Stimulated activated CD4-positive, alpha-beta T cell treated with anti-CD3 and anti-CD28 coated beads, Interleukin-15, amount 100 ng/mL, for 24 hours (primary cell): ENCODE results near the gene HAPLN3.
A peak's percentile ranks its signal among the peaks of the same experiment; 100 is the strongest.

Experiments
- DNase-seq: peaks from one replicate; pipeline ENCODE4 v3.0.0-alpha.2; 2020

HAPLN3 gene

DNA sequence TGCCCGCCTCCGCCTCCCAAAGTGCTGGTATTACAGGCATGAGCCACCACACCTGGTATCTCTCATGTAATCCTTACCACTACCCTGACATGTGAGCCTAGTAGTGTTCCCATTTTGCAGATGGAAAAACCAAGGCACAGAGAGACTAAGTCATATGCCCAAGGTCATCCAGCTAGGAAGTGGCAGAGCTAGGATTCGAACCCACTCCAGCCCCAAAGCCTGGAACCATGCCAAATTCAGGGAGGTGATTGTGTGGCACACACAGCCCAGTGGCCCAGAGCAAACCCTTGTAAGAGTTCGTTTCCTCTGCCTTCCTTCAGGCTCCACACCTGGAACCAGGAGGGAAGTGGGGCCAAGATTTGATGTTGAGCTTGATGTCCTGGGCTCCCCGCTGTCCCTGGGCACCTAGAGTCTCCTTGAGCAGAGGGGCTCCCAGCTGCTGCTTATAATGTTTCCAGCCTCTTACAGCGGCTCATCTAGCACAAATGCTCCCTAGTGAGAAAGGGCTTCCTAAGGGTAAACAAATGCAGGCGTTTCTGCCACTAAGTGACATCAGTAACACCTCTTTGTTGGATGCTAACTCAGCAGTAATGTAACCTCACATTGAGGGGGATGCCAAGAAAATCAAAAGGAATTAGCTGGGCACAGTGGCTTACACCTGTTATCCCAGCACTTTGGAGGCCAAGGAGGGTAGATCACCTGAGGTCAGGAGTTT, 3.6 kb downstream of the HAPLN3 start:
- no peak for DNase-seq

DNA sequence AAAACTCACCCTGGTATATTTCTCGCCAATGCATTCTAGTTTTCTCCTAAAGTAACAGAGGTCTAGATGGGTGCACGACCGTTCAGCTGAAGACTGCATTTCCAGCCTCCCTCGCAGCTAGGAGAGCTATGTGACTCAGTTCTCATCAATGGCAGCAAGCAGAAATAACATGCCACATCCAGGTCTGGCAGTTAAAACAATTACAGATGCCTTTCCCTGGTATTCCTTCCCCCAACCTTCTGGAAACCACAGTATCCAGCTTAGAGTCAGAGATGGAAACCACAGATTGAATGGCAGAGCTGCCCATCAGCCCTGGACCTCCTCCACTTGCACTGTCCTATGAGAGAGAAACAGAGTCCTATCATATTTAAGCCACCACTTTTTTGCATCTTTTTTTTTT, 4.8 kb downstream of the HAPLN3 start:
- no peak for DNase-seq

DNA sequence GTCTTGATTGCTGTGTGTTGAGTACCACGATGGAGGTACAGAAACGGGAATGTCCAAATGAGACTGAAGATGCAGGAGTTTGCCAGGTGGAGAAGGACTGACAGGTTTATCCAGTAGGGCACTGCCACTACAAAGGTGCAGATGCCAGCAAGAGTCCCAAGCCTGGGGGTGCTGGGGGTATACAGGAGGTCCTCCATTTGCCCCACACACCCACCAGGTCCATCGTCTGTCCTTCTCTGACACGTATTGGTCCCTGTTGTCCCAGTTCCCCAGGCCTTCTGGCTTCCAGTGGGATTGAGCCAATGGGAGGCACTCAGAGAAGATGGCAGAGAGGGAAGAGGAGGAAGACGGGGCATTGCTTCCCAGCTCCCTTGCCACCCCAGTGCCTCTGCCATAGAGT, 6.6 kb downstream of the HAPLN3 start:
- DNase-seq: no peak

DNA sequence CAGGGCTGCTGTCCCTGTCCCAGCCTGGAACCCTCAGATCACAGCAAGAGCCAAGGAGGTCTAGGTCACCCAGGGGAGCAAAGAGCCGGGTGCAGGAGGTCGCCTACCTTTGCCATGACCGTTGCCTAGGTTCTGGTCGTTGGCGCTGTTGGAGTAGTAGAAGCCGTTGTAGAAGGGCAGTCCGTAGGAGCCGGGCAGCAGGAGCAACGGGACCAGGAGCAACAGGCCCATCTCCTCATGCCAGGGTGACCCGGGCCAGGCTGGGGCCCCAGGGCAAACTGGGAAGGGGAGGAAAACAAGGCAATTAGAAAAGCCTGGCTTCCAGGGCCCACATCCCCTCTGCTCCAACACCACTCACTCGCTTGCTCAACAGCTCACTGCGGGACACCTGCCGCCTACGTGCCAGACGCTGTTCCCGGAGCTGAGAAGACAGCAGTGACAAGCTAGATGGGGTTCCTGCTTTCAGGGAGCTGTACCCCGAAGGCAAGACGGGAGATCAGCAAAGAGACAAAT, 8.2 kb downstream of the HAPLN3 start:
- no peak for DNase-seq

DNA sequence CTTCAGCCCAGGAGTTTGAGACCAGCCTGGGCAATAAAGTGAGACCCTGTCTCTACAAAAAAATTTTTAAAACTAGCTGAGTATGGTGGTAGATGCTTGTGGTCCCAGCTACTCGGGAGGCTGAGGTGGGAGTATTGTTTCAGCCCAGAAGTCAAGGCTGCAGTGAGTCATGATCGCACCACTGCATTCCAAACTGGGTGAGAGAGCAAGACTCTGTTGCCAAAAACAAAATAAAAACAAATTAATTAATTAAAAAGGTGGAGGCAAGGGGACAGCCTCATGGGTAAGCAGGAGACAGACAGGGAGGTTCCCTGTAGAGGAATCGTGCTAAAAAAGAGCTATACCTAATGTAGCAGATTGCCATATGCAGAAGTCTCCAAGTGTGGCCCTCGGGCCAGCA, 12.6 kb downstream of the HAPLN3 start:
- no peak for DNase-seq

DNA sequence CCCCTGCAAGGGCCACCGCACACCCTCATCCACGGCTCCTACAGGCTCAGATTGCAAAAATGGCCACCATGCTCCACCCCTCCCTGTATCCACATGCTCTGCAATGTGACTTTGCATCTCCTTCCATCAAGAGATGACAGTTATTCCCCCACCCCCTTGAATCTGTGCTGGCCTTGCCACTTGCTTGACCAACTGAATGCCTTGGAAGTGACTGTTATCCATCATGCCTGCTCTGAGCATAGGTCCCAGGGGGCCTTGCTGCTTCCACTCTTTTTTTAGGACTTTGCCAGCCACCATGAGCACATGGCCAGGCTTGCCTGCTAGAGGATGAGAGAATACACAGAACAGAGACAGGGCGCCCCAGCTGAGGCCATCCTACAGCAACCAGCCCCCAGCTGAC, 13.6 kb downstream of the HAPLN3 start:
- DNase-seq: no peak

DNA sequence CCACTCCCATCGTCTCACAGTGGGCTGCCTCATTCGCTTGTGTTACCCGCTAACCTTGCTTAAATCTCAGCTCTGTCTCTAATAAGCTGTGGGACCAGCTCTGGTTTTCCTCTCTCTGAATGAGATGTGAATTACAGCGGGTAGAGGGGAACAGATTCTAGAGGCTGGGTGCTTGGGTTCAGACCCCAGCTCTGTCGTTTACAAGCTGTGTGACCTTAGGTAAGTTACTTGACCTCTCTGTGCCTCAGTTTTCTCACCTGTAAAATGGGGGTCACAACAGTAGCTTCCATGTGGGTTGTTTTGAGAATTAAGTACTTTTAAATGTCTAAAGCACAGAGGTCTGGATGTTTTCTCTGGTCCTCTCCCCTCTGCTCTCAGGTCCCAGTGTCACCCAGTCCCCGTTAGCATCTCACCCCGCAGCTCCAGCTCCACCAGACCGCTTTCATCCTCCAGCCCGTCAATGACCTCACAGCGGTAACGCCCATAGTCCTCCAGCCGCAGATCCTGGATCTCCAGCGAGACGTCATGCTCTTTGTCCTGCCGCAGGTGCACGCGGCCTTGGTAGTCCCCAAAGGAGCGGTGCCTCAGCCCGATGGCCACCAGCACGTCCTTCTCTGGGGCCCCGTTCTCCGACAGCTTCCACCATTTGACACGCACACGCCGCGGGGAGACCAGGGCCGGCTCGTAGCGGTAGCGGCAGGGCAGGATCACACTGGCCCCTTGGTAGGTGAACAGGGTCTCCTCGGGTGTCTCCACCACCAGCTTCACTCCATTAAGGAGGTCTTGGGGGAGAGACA, 14.2 kb downstream of the HAPLN3 start:
- no peak for DNase-seq

DNA sequence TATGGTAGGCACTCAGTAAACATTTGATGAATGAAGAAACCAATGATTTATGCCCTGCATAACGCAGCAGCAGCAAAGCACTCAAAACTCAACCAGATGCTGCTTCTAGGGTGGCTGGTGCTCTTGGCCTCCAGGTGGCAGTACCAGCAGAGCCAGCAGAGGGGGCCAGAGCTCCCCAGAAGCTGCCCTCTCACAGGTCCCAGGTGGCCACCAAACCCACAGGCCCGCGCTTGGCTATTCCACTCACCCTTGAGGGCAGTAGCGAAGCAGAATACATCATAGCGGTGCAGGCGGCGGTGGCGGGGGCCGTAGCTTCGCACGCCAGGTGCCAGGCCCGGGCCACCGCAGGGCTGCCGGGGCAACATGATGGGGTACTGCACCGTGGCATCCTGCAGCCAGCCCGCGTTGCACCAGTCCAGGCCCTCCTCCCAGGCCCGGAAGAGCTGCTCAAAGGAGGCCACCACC, 16.6 kb downstream of the HAPLN3 start:
- DNase-seq: peak; percentile 53

DNA sequence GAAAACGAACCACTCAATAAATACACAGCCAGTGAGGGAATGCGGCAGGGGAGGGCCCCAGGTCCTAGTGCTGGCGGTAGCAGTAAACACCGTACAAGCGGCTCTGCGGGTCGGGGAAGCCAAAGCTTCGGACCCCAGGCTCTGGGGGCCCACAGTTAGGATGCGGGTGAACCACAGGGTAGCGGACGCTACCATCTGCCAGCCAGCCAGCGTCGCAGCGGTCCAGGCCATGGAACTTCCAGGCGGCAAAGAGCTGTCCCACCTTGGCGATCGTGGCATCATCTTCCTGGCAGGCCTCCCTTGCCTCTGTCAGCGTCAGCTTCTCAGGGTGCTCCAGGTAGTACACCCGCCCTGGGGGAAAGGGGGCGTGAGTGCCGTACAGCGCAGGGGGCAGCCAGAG, 17.4 kb downstream of the HAPLN3 start:
- no peak for DNase-seq

DNA sequence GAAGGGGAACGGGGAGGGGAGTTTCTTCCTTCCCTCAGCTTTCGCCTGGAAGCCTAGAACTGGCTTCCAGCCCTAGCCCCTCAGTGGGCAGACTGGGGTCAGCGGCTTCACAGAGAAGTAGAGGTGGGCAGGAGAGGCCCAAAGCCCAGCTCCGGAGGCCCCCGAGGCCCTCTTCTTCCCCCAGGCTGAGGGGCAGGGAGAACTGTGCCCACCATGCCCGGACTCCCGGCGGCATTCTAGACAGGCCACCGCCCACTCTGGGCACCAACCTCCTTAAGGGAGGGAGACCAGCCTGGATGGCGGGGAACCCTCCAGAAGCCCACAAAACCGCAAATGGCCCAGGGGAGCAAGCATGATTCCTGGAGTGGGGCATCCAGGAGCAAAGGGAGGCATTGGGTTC, 17.9 kb downstream of the HAPLN3 start:
- DNase-seq: no peak

DNA sequence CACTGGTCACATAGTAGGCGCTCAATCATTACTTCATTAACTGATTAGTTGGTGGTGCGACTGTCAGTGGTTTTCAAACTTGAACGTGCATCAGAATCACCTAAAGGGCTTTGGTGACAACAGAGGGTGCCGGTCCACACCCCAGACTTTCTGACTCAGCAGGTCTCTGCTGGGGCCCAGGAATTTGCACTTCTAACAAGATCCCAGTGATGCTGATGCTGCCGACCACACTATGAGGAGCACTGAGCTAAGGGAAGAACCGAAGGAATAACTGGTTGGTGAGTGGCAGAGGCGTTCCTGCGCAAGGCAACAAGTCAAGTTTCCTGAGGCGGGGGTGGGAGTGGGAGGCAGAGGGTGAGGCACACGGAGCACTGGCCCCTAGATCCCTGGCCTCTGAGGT, 18.8 kb downstream of the HAPLN3 start:
- no peak for DNase-seq

DNA sequence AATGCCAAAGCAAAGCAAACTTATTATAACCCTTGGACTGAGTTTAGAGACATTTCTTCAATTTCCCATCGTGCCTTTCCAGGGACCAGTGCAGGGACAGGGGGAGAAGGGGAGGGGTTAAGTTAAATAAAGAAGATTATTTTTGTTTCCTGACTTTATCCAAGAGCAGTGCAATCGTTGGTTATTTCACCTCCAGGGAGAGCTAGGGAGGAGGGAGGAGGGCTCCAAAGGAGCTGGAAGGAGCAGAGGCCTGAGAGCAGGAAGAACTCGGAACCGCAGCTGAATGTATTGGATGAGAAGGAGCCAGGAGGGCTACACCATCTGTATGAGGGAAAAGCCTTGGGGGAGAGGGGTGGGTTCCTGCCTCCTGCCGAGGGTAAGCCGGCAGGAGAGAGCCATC, 20.7 kb downstream of the HAPLN3 start:
- DNase-seq: no peak

DNA sequence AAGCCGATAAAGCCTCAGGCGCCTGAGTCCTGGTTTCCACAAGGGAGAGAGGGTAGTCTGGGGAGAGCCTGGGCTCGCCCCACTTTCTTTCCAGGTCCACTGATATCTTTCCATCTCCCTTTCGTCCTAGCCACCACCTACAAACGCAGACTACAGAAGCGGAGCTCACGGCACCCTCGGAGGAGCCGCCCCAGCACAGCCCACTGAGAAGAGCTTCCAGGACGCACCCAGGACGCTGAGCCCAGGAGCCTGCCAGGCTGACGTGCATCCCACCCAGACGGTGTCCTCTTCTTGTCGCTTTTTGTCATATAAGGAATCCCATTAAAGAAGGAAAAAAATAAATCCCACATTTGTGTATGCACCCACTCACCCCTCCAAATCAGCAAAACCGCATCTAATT, 21.1 kb downstream of the HAPLN3 start:
- no peak for DNase-seq

DNA sequence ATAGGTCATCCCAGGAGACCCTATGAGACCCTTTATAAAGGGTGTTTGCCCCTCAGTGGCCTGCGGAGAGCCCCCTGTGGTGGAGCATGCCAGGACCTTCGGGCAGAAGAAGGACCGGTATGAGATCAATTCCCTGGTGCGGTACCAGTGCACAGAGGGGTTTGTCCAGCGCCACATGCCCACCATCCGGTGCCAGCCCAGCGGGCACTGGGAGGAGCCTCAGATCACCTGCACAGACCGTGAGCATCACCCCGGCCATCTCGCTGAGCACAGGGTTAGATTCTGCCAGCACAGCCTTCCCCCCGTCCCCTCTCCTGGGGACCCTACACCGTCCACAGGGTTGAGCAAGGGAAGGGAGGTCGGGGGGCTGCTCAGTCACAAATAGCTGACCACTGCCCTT, 21.6 kb downstream of the HAPLN3 start:
- DNase-seq: no peak

DNA sequence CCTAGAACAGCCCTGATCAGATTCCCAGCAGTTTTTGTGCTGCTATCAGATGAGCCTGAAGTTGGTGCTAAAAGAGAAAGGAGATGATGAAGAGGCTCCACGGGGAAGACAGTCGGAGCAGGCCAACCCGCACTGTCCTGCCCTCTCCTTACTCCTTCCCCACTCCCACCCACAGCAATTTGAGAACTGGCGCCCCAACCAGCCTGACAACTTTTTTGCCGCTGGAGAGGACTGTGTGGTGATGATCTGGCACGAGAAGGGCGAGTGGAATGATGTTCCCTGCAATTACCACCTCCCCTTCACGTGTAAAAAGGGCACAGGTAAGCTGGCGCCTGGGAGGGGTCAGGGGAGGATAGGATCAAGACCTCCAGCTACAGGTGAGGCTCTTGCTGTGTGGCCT, 22.6 kb downstream of the HAPLN3 start:
- no peak for DNase-seq

DNA sequence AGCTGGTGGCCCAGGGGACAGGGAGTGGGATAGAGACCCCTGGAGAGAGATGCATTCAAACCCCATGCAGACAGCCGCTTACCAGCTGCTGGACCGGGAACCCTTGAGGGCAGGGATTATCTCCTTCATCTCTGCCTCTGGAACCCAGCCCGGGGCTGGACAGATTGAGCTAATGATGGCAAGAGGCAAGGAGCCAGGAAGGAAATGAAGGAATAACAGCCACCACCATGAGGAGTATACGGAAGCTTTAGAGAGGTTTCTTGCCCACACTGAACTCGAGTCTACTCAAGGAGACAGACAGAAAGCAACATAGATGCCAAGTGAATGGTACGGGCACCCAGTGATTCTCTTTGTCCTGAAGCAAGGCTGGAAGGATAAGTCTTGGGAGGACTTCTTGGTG, 23.2 kb downstream of the HAPLN3 start:
- no peak for DNase-seq

DNA sequence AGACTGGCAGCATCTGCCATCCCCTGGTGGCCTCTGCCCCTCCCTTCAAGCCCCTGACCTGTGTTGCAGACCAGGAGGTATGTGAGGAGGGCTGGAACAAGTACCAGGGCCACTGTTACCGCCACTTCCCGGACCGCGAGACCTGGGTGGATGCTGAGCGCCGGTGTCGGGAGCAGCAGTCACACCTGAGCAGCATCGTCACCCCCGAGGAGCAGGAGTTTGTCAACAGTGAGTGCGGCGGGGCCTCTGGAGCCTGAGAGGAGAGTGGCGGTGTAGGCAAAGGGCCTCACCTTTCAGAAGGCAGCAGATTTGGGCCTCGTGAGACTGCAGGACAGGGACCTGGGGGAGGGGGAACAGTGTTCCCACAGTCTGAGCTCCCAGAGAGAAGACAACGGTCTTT, 24.0 kb downstream of the HAPLN3 start:
- no peak for DNase-seq

DNA sequence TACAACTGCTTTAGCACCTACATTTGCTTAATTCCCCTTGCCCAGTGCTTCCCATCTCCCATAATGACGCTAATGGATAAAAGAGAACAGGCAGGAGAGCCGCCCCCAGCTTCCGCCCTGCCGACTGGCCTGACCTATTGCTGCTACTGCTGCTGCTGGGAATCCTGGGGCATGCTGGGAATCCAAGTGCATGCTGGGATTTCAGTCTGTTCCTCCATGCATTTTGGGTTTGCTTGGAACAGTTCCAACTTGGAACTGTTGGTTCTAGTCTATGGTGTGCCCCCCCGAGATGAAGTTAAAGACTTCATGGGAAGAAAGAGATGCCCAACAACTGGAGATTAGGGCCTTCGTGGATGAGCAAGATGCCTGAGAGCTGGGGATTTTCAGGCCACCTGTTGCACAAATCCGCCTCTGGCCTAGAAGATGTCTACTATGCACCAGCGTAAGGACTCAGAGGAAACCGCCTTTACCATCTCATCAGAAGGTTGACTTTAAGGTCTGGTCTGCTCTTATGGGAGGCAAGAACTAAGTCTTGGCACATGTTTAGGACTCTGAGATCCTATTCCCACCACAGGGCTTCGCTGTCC, 29.0 kb downstream of the HAPLN3 start:
- DNase-seq: no peak

DNA sequence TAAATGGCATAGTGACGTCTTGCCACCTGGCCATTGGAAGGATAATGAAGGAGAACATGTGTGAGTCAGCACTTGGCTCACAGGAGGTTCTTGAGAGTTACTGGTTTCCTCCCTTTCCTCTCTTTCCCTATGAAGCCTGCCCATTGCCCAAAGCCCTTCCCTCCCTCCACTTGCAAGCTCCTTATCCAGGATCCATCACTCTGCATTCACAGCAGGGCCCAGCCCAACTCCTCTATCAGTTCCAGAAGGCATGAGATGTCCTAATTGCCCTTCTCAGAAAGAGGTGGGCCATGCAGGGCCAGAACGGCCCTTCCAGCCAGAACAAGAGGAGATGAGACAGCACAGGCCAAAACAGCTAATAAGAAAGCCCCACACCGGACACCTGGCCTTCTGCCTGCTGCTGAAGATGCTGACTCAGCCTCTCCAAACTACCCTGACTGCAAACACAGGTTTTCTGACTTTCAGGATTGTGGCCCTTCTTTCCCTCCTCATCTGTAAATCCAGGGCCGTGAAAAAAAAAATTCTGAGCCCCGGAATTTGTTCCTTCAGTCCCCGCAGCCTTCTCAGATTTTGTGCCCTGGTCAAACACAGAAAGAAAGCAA, 29.7 kb downstream of the HAPLN3 start:
- no peak for DNase-seq

DNA sequence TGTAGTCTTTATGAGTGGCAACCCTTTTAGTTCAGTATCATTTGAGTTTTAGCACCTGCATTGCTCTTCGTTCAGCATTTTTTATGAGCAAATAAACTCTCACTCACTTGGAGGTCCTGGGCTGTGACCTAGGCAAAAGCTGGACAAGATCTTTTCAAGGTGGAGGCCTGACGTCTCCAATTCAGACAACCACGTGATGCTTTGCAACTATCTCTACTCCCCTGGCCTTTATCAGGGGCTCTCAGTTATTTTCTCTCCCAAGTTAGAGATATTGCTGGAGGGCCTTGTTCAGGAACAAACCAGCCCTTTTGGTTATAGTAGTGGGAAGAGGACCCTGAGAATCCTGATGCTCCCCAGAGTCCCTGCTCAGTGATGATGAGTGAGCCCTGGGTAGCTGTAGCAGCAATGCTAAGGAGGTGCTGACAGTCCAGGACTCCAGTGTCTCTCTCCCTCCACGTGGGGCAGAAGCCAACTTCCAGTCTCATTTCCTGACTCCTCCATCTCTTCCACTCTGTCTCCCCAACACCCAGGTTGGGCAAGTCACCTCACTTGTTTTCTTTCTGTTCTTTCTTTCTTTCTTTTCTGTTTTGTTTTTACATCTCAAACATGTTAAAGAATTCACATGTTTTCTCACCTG, 30.4 kb downstream of the HAPLN3 start:
- no peak for DNase-seq

DNA sequence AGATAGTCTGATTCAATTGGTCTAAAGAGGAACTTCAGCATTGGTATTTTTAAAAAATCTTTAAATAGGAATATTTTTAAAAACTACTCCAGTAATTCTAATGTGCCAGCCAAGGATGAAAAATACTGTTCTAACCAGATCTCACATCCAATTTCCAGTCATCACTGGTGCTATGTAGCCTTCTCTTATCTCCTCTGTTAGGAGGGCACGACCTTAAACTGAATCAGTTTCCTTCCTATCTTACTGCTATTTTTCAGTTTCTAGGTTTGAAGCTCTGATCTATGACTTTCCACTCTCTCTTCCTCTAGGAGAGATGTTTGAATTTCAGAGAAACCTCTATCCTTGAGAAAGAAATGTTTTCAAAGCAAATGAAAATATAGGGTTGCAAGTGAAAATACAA, 31.9 kb downstream of the HAPLN3 start:
- no peak for DNase-seq

DNA sequence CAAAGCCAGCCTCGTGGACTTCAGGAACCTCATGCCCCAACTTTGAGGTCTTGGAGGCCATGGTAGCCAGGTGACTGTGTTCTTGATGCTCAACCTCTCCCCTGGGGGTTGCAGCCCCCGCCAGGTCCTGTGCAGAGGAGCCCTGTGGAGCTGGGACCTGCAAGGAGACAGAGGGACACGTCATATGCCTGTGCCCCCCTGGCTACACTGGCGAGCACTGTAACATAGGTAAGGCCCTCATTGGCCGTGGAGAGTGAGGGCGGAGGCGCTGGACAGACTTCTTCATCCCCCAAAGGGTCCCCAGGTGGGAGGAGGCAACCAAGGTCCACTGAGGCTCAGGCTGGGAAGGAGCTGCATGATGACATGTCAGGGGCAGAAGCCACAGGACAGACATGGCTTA, 35.1 kb downstream of the HAPLN3 start:
- DNase-seq: no peak

DNA sequence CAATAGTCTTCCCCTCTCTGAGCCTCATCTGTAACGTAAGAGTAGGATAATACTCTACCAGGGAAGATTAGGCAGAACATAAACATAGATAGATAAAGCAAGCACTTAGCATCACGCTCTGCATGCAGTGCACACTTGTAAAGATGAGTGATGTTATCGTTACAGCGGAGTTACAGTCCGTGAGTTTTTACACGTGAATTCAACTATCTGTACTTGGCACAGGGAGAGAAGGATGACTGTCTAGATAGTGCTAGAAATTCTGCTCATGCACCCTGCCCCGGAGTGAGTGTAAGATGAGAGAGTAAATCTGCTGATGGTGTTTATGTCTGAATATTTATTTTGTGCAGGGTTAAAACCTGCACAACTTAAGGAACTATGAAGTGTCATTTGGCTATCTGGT, 35.8 kb downstream of the HAPLN3 start:
- no peak for DNase-seq
